Endothelial cell of umbilical vein (primary cell): ENCODE data around the gene CDX4. TPM values are rescaled to one million over a fixed set of nuclear protein-coding genes. Genes with fewer than 3 reads are reported as not detected.

Experiments
- BruUV-seq: library from RNA; stranded (reverse); fragments of 400-500 nt; replicated peaks from 2 replicates; lab custom pipeline; 2021; lab: Mats Ljungman, UMichigan
- CTCF ChIA-PET: fragments of 300-600, 350-600 bp; sonication (Branson Sonifier 250); formaldehyde crosslinking; loops from one replicate; lab custom pipeline; 2021; ENCODE audit warnings: antibody characterized with exemption, inconsistent platforms; lab: Charles Lee
- POLR2A ChIA-PET: fragments of 300-600, 350-600 bp; sonication (Branson Sonifier 250); formaldehyde crosslinking; loops from one replicate; lab custom pipeline; 2021; ENCODE audit warnings: antibody characterized with exemption, inconsistent platforms; lab: Charles Lee
- DNase-seq: peaks from one replicate; pipeline ENCODE4 v3.0.0-alpha.2; 2011; ENCODE audit warnings: low read depth, low spot score
- FAIRE-seq: peaks from 2 replicates; lab custom pipeline; 2011; peaks lifted over from hg19 to GRCh38; lab: Jason Lieb, UNC
- H2AFZ ChIP-seq: 2 replicates; pipeline ENCODE4 v1.6.0; 2012; ENCODE audit warnings: low read depth, low read length, control low read depth, inconsistent platforms
- H3K27ac ChIP-seq: 2 replicates; pipeline ENCODE4 v1.5.1; 2011; ENCODE audit warnings: low read depth, mild to moderate bottlenecking, control low read depth, low read length, moderate library complexity; ENCODE audit not compliant: insufficient read depth
- H3K27me3 ChIP-seq, 2 experiments: 2 replicates each; pipeline versions ENCODE4 v1.6.0 to v1.6.1; 2011; ENCODE audit warnings: low read length in 2 of 2, mixed read lengths in 1 of 2; ENCODE audit not compliant: control insufficient read depth in 2 of 2, insufficient read depth in 2 of 2
- H3K36me3 ChIP-seq, 2 experiments: 2 replicates in 1 of 2; 3 replicates in 1 of 2; pipeline ENCODE4 v1.5.1; 2011; ENCODE audit warnings: low read length in 2 of 2, mild to moderate bottlenecking in 1 of 2, moderate library complexity in 1 of 2; ENCODE audit not compliant: control insufficient read depth in 2 of 2, insufficient read depth in 2 of 2; ENCODE audit errors: extremely low read depth in 1 of 2
- H3K4me1 ChIP-seq: 3 replicates; pipeline ENCODE4 v1.5.1; 2011; ENCODE audit warnings: mild to moderate bottlenecking, low read length; ENCODE audit not compliant: control insufficient read depth, insufficient read depth; ENCODE audit errors: extremely low read depth
- H3K4me2 ChIP-seq: 2 replicates; pipeline ENCODE4 v1.6.1; 2011; ENCODE audit warnings: low read length, control low read depth, mixed read lengths; ENCODE audit not compliant: insufficient read depth
- H3K4me3 ChIP-seq, 3 experiments: fragments of 200-600 bp in 1 of 3; sonication (generic), shearing (Covaris generic) in 1 of 3; replicated peaks in 1 of 3; 2 replicates each; pipeline ENCODE4 v1.5.1; 2011 to 2016; ENCODE audit warnings: control low read depth in 3 of 3, low read length in 3 of 3, mild to moderate bottlenecking in 2 of 3, inconsistent platforms in 1 of 3, low read depth in 1 of 3, moderate library complexity in 1 of 3; ENCODE audit not compliant: insufficient read depth in 1 of 3
- H3K79me2 ChIP-seq: 2 replicates; pipeline ENCODE4 v1.6.0; 2012; ENCODE audit warnings: low read length, inconsistent platforms; ENCODE audit not compliant: control insufficient read depth, insufficient read depth
- H3K9ac ChIP-seq: replicated peaks from 2 replicates; pipeline ENCODE3; 2011; ENCODE audit warnings: low read length, control low read depth; ENCODE audit not compliant: insufficient read depth; ENCODE audit errors: extremely low read depth
- H3K9me1 ChIP-seq: replicated peaks from 3 replicates; pipeline ENCODE4 v1.6.0; 2011; ENCODE audit warnings: mild to moderate bottlenecking, low read length; ENCODE audit not compliant: control insufficient read depth, insufficient read depth; ENCODE audit errors: extremely low read depth
- H3K9me3 ChIP-seq: replicated peaks from 2 replicates; pipeline ENCODE4 v1.5.1; 2012; ENCODE audit warnings: low read length, inconsistent platforms; ENCODE audit not compliant: control insufficient read depth, insufficient read depth
- H4K20me1 ChIP-seq: replicated peaks from 2 replicates; pipeline ENCODE3; 2011; ENCODE audit warnings: mild to moderate bottlenecking, low read length; ENCODE audit not compliant: control insufficient read depth, insufficient read depth; ENCODE audit errors: extremely low read depth
- CTCF ChIP-seq, 2 donors: IDR thresholded peaks; 1 replicate in 1 of 2; 2 replicates in 1 of 2; pipeline ENCODE4 v1.5.1; 2011; ENCODE audit warnings: low read length in 2 of 2, mild to moderate bottlenecking in 2 of 2, moderate library complexity in 2 of 2, control low read depth in 1 of 2, inconsistent platforms in 1 of 2, low read depth in 1 of 2; ENCODE audit not compliant: insufficient read depth in 1 of 2; ENCODE audit errors: extremely low read depth in 1 of 2
- EZH2 ChIP-seq: IDR thresholded peaks from 2 replicates; pipeline ENCODE4 v1.6.1; 2012; ENCODE audit warnings: borderline replicate concordance, low read depth, mild to moderate bottlenecking, moderate library complexity, low read length, inconsistent platforms; ENCODE audit not compliant: severe bottlenecking
- FOS ChIP-seq: IDR thresholded peaks from 2 replicates; pipeline ENCODE4 v1.6.1; 2011; ENCODE audit warnings: mild to moderate bottlenecking, low read length, moderate library complexity, borderline replicate concordance; ENCODE audit not compliant: insufficient read depth
- GATA2 ChIP-seq: IDR thresholded peaks from 2 replicates; pipeline ENCODE4 v1.7.0; 2011; ENCODE audit warnings: low read depth, mild to moderate bottlenecking, moderate library complexity, mixed read lengths, low read length; ENCODE audit not compliant: insufficient read length, insufficient read depth
- JUN ChIP-seq: IDR thresholded peaks from 2 replicates; pipeline ENCODE4 v1.6.1; 2011; ENCODE audit warnings: borderline replicate concordance, low read depth; ENCODE audit not compliant: insufficient read length, insufficient read depth
- MAX ChIP-seq: IDR thresholded peaks from 2 replicates; pipeline ENCODE4 v1.6.1; 2011; ENCODE audit not compliant: insufficient read depth, insufficient read length
- MYC ChIP-seq: IDR thresholded peaks from one replicate; pipeline ENCODE4 v1.6.1; 2011; ENCODE audit warnings: mild to moderate bottlenecking, low read depth, low read length
- POLR2A ChIP-seq: IDR thresholded peaks from 2 replicates; pipeline ENCODE4 v1.6.1; 2012; ENCODE audit warnings: low read depth, mild to moderate bottlenecking, control low read depth, low read length
- POLR2AphosphoS5 ChIP-seq: IDR thresholded peaks from 2 replicates; pipeline ENCODE4 v1.6.1; 2012; ENCODE audit warnings: low read depth, mild to moderate bottlenecking, control low read depth, low read length, moderate library complexity; ENCODE audit not compliant: insufficient read depth
- dilution Hi-C: fragments of 300-500 bp; cut with MboI; formaldehyde crosslinking; loops from one replicate; pipeline ENCODE4 v1.15.0; 2019; ENCODE audit warnings: low sequenced_read_pairs; ENCODE audit not compliant: extremely low pct_ligation_motif_present
- intact Hi-C: fragments of 100-400 bp; cut with micrococcal nuclease; formaldehyde crosslinking; loops from one replicate; pipeline ENCODE4 v1.10.0; 2022
- polyA plus RNA-seq, 4 experiments: library from polyadenylated mRNA; depleted of rRNA in 3 of 4; stranded (reverse) in 3 of 4; unstranded in 1 of 4; fragments of >200 nt; gene quantifications; 2 replicates each; pipeline versions ENCODE4 v1.2.1 to v1.2.3, GENCODE V29; 2011 to 2012; ENCODE audit warnings: missing spikeins in 1 of 4
- total RNA-seq: library from RNA; stranded (reverse); gene quantifications from 2 replicates; pipeline ENCODE4 v1.2.3, GENCODE V29; 2021

CDX4 gene
- total and polyA plus RNA-seq, 2 donors (not counting 3 experiments of a cell fraction or from before 2014, with no cell fraction given): not detected

GRCh38 chrX:73478961-73479360, 32.1 kb downstream of the CDX4 start:
- intact Hi-C loops: no loop called here
- POLR2A ChIA-PET: no interaction called here

More at GRCh38 chrX:73478961-73479360, 32.1 kb downstream of the CDX4 start:
- TF ChIP-seq MYC: no peak
- TF ChIP-seq JUN: no peak
- no peak for TF ChIP-seq POLR2AphosphoS5
- TF ChIP-seq EZH2: no peak
- no peak for TF ChIP-seq POLR2A
- TF ChIP-seq FOS: no peak
- TF ChIP-seq MAX: no peak
- no peak for TF ChIP-seq GATA2
- no peak for TF ChIP-seq CTCF (IDR thresholded peaks at IDR 0.05; ENCODE audit: extremely low read depth in 1 of 2, insufficient read depth in 1 of 2, low read depth in 1 of 2, low read length in 2 of 2)
- BruUV-seq: no TSS peak
- Histone ChIP-seq H3K9me3 (no peaks in the 10 kb centered on the region), H3K9me1 (no peaks in the 10 kb centered on the region), H3K4me3 (no peak overlapping the region), H3K27me3 (no peaks in the 10 kb centered on the region), H3K36me3 (no peaks in the 10 kb centered on the region), H3K79me2 (no peaks in the 10 kb centered on the region), H3K9ac (no peak overlapping the region), H2AFZ (no peak overlapping the region), H4K20me1 (no peaks in the 10 kb centered on the region), H3K27ac (no peak overlapping the region), H3K4me1 (no peaks in the 10 kb centered on the region), H3K4me2 (no peak overlapping the region)
- CTCF ChIA-PET: no interaction called here
- FAIRE-seq: no peak
- dilution Hi-C loops: no loop called here
- DNase-seq: no peak
